Cardiac septum (tissue), 1 donor: ENCODE results near the gene FTHL17. TPM values are rescaled to one million over a fixed set of nuclear protein-coding genes. Genes with fewer than 3 reads are reported as not detected.

ENCODE experiments used
- DNase-seq: peaks from one replicate; pipeline ENCODE4 v3.0.0-alpha.2; 2020; ENCODE audit warnings: low spot score
- intact Hi-C: fragments of 100-400 bp; cut with DNase I; formaldehyde crosslinking; loops from one replicate; pipeline ENCODE4 v1.14.0; 2022
- total RNA-seq: library from RNA; stranded (reverse); fragmentation: NEBNext Ultra II Directional; extraction: Animal tissue kit (Norgen Biotek cat#: 25700); gene quantifications from one replicate; pipeline ENCODE4 v1.2.1, GENCODE V29; 2021
- donor health status: DM: no; HTN: no; CAD: no.

Gene FTHL17
- total RNA-seq, 1 donor from 2014 or later: not detected

DNA sequence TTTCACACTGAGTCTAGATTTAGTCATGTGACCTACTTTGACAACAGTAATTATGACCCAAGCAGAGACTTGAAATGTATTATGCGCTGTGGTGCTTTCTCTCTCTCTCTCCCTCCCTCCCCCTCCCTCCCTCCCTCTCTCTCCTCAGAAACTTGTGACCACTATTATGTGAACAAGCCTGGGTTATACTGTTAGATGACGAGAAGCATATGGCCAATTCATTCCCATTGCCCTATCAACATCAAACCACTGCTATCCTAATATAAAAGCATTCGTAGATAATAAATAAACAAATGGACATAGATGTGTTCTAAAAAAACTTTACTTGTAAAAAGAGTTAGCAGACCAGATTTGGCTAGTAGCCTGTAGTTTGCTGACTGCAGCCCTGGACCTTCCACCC lies 18.2 kb downstream of the FTHL17 start:
- intact Hi-C loops: no loop called here
- DNase-seq: no peak

DNA sequence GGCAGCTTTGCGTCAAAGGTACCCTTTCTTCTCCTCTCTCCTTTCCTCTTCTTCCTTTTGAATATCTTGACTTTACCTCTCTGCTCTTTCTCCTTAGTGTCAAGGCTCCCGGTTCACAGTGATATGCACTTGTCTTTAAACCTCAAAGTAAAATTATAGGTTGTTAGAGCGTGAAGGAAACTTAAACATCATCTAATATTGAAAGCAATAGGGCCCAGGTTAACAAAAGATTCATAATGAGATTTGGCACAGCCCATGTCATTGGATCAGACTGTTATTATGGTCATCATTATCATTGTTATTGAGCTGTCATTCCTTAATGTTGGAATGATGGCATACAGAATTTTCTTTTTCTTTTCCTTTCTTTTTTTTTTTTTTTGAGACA lies 32.5 kb downstream of the FTHL17 start:
- intact Hi-C loops: loop anchor here (5.0 kb wide), 1 partner anchor 618 kb away; no protein-coding TSS in a partner anchor
- DNase-seq: no peak

DNA sequence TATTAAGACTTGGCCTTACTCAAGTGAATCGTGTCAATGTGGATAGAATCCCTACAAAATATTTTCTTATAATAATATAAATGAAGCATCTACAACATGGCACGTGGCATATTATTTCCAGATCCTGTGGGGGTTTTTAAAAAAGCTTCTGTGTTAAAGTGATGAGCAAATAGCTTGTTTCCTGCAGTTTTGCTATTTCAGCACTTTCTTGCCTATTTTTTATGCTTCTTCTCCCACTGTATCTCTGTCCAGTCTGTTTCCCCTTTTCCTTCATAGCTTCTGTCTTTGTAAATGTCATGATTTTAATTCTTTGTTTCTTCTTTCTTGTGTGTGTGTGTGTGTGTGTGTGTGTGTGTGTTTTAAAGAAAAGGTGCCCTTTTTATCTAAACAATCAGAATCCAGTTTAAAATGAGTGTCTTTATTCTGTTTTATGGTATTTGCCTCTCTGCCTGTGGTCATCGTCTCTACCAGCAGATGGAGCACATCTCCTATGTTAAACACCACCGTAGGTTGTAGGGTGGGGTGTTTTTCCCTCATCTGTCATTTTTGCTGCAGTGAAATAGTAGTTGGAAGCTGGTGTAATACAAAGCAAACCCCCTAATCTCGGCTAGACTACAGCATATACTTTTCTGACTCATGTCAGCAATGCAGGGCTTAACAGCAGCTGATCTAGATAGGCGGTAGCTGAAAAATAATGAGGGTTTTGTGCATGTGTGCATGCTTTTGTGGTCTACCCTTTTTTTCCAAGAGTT lies 33.1 kb downstream of the FTHL17 start:
- intact Hi-C loops: loop anchor here (5.0 kb wide), 1 partner anchor 619 kb away; no protein-coding TSS in a partner anchor
- DNase-seq: no peak

- intact Hi-C loops: loop anchor here (5.0 kb wide), 1 partner anchor 620 kb away; no protein-coding TSS in a partner anchor
- DNase-seq: no peak
These were observed 34.9 kb downstream of the FTHL17 start for GRCh38 chrX:31036895-31037294.

- no peak for DNase-seq
- intact Hi-C loops: no loop called here
These were observed 44.5 kb downstream of the FTHL17 start for GRCh38 chrX:31027351-31027750.

GRCh38 chrX:31024866-31025265 lies 47.0 kb downstream of the FTHL17 start:
- intact Hi-C loops: no loop called here

DNA sequence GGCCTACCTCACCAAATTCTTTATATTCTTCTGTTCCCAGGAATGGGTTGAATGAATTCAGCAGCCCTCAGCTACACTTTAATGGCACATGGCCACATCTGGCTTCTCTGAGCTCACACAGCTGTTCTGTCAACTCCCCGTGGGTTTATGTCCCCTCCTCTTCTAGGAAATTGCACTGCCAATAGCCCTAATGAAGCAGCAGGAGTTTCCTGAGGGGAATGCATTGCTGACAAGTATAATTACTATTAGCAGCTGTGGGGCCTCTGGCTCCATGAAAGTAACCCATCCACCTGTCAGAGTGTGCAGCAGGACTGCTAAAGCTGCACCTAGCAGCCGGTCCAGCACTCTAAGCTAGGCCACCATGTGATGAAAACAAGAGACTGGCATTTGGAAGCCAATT lies 50.3 kb downstream of the FTHL17 start:
- intact Hi-C loops: no loop called here
- DNase-seq: no peak

More at GRCh38 chrX:31024866-31025265, 47.0 kb downstream of the FTHL17 start:
- DNase-seq: no peak

Other genes starting within 250 kb of the FTHL17 start
- gene TAB3, start 182.8 kb downstream of the FTHL17 start, total RNA-seq: 16.1 TPM